Smooth muscle cell (in vitro differentiated cells): ENCODE measurements around the gene BTBD2. TPM values are rescaled to one million over a fixed set of nuclear protein-coding genes. Genes with fewer than 3 reads are reported as not detected.

Experiments
- DNase-seq: peaks from one replicate; lab custom pipeline; 2025; ENCODE audit not compliant: unreplicated experiment; lab: John Stamatoyannopoulos, UW
- H2AFZ ChIP-seq: fragments of 200-600 bp; sonication (generic); 2 replicates; pipeline ENCODE4 v1.6.0; 2016; ENCODE audit warnings: antibody characterized with exemption, low read depth, mild to moderate bottlenecking
- H3F3A ChIP-seq: fragments of 200-600 bp; sonication (generic); 2 replicates; pipeline ENCODE4 v1.6.0; 2017; ENCODE audit warnings: antibody characterized with exemption, low read depth
- H3K27ac ChIP-seq: fragments of 200-600 bp; sonication (generic); 2 replicates; pipeline ENCODE4 v1.5.1; 2016; ENCODE audit warnings: low read depth, mild to moderate bottlenecking
- H3K27me3 ChIP-seq: fragments of 200-600 bp; sonication (generic); 2 replicates; pipeline ENCODE4 v1.6.1; 2016; ENCODE audit warnings: low read depth, mild to moderate bottlenecking
- H3K36me3 ChIP-seq: fragments of 200-600 bp; sonication (generic); 2 replicates; pipeline ENCODE4 v1.5.1; 2016; ENCODE audit warnings: low read depth
- H3K4me1 ChIP-seq: fragments of 200-600 bp; sonication (generic); 2 replicates; pipeline ENCODE4 v1.5.1; 2016; ENCODE audit warnings: low read depth
- H3K4me2 ChIP-seq: fragments of 200-600 bp; sonication (generic); 2 replicates; pipeline ENCODE4 v1.6.0; 2016; ENCODE audit warnings: mild to moderate bottlenecking
- H3K4me3 ChIP-seq: fragments of 200-600 bp; sonication (generic); 2 replicates; pipeline ENCODE4 v1.5.1; 2016; ENCODE audit warnings: mild to moderate bottlenecking
- H3K79me2 ChIP-seq: fragments of 200-600 bp; sonication (generic); 2 replicates; pipeline ENCODE4 v1.6.0; 2016; ENCODE audit warnings: low read depth, mild to moderate bottlenecking
- H3K9ac ChIP-seq: fragments of 200-600 bp; sonication (generic); 2 replicates; pipeline ENCODE4 v1.6.0; 2016; ENCODE audit warnings: low read depth
- H3K9me3 ChIP-seq: fragments of 200-600 bp; sonication (generic); replicated peaks from 2 replicates; pipeline ENCODE4 v1.5.1; 2016; ENCODE audit warnings: low read depth
- H4K20me1 ChIP-seq: fragments of 200-600 bp; sonication (generic); 2 replicates; pipeline ENCODE4 v1.6.0; 2016; ENCODE audit warnings: low read depth
- WGBS: methylation state at CpG from one replicate; pipeline ENCODE4 v1.1.7; 2016; ENCODE audit warnings: low lambda C conversion rate; 5-methylcytosine and 5-hydroxymethylcytosine counted together
- polyA plus RNA-seq: library from polyadenylated mRNA; unstranded; fragments of >200 nt; fragmentation: Nextera tagmentation; extraction: Ambion mirVana; gene quantifications from 2 replicates; pipeline ENCODE4 v1.2.1, GENCODE V29; 2016
- total RNA-seq: library from RNA; depleted of rRNA; stranded (reverse); fragments of >200 nt; gene quantifications from 2 replicates; pipeline ENCODE4 v1.2.3, GENCODE V29; 2014
- TF ChIP-seq, protein P1 (sequence below): fragments of 200-600 bp; sonication (generic); IDR thresholded peaks from 2 replicates; pipeline ENCODE4 v1.5.1; 2017; ENCODE audit warnings: borderline replicate concordance, mild to moderate bottlenecking, antibody characterized with exemption; ENCODE audit not compliant: insufficient read depth, poor library complexity, severe bottlenecking

Gene BTBD2
- total and polyA plus RNA-seq, 2 experiments from 2014 or later = 37.8 to 63.2 TPM

DNA sequence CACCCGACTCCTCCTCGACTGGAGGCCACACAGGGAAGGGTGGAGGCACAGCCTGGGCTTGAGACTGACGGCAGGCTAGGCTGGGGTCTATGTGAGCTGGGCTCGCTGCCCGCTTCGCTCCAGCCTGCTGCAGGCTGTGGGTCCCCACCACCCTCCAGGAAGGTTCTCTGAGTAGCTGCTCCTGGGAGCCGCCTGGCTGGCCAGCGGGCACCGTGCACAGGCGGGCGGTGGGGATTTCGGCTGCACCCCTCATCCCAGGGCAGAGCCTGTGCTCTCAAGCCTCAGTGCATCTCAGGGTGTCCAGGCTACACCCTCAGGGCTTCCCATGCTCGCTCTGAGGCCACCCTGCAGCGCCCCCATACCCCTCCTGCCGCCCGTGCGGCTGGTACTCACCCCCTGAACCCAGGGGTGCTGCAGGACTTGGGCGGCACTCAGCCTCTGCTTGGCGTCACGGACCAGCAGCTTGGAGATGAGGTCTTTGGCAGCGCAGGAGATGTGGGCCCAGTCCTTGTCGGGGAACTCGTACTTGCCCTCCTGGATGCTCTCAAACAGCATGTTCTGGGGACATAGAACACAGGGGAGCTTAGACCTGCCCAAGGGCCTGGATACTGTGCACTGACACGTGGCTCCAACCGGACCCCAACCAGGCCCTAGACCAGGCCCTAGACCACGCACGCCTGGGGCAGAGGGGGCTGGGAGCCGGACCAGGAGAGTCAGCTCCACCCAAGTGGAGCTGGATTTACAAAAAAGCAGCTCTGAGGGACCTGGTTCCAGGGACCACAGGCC lies 25.3 kb upstream of the BTBD2 start:
- TF ChIP-seq, protein P1, sequence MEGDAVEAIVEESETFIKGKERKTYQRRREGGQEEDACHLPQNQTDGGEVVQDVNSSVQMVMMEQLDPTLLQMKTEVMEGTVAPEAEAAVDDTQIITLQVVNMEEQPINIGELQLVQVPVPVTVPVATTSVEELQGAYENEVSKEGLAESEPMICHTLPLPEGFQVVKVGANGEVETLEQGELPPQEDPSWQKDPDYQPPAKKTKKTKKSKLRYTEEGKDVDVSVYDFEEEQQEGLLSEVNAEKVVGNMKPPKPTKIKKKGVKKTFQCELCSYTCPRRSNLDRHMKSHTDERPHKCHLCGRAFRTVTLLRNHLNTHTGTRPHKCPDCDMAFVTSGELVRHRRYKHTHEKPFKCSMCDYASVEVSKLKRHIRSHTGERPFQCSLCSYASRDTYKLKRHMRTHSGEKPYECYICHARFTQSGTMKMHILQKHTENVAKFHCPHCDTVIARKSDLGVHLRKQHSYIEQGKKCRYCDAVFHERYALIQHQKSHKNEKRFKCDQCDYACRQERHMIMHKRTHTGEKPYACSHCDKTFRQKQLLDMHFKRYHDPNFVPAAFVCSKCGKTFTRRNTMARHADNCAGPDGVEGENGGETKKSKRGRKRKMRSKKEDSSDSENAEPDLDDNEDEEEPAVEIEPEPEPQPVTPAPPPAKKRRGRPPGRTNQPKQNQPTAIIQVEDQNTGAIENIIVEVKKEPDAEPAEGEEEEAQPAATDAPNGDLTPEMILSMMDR = no peak
- Histone ChIP-seq H3K27me3 (no peaks in the 10 kb centered on the region), H3K4me2 (no peak overlapping the region), H3K4me1 (peaks cover 16% of the 10 kb centered on the region), H3K27ac (peak overlapping the region; percentile 66), H3F3A (no peaks in the 10 kb centered on the region), H3K9me3 (no peaks in the 10 kb centered on the region), H3K36me3 (no peaks in the 10 kb centered on the region), H3K79me2 (no peaks in the 10 kb centered on the region), H3K9ac (no peak overlapping the region), H4K20me1 (peaks cover 40% of the 10 kb centered on the region), H2AFZ (no peak overlapping the region), H3K4me3 (no peak overlapping the region)
- DNase-seq = no peak
- WGBS = 92% methylated on average over 28 of the region's 28 CpGs

DNA sequence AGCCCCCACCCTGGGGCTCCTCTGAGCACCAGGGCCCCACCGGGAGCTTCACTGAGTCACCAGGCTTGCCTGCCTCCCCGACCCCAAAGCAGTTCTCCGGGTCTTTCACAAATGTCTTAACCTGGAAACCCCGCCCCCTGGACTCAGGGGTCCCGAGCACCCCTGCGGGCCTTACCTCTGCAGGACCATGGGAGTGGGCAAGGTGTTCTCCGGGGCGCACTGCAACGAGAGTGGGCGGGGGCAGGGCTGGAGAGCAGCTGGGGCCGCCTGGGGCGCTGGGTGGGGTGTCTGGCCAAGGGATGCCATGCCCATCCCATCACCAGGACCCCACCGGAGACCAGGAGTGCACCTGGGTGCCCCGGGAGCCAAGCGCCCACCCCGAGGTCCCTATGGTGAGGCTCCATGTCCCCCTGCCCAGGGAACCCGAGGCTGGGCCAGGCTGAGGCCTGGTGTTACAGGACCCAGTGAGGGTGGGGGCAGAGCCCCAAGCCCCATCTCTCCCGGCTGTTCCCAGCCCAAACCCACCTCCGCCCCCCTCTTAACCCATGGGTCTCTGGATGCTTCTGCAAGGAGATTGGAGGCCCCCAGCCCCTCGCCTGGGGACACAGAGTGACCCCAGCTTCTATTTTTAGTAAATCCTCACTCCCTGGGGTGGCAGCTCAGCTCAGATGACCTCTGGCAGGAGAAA lies 24.6 kb upstream of the BTBD2 start:
- no peaks in the 10 kb centered on the region for H3K9me3 ChIP-seq
- no peaks in the 10 kb centered on the region for H3K27me3 ChIP-seq
- H3K4me2 ChIP-seq = no peak overlapping the region
- DNase-seq = no peak
- no peaks in the 10 kb centered on the region for H3K79me2 ChIP-seq
- H3K36me3 ChIP-seq = no peaks in the 10 kb centered on the region
- no peak overlapping the region for H3K9ac ChIP-seq
- peaks cover 16% of the 10 kb centered on the region for H3K4me1 ChIP-seq
- H4K20me1 ChIP-seq = peaks cover 32% of the 10 kb centered on the region
- no peak overlapping the region for H2AFZ ChIP-seq
- WGBS = 96% methylated on average over 12 of the region's 20 CpGs
- TF ChIP-seq, protein P1 = no peak
- H3K4me3 ChIP-seq = no peak overlapping the region
- H3K27ac ChIP-seq = no peak overlapping the region
- no peaks in the 10 kb centered on the region for H3F3A ChIP-seq

DNA sequence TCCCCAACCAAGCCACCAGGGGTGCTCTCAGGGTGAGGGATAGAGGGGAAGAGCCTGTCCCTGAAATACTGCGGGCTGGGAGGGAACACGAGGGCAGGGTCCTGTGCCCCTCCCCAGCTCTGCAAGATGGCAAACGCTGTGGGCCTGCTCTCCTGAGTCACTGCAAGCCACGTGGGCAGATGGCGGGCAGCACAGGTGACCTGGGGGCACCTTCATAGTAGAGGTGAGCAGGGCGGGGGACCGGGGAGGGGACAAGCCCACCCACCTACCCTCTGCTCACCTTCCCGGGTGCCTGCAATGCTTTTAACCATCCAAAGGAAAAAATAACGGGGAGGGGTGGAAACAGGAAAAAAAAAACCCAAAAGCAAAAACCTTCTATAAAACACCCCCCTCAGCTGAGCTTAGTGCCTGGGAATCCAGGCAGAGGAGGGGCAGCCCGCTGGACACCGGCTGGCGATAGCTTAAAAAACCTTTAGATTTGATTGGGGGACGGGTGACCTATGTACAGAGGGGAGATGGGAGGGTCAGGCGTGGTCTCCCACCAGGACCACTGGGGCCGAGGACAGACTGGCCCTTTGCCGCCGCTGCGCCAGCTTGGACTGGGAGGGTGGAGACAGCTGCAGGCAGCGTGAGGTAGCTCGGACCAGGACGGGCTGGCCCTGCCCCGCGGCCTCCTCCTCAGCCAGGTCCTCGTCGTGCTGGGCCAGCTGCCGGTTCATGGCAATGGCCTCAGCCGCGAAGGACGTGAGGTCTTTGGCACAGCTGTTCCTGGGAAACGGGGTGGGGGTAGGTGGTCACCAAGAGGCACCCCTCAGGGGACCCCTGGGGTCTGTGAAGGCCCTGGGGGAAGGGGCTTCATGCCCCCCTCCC lies 23.8 kb upstream of the BTBD2 start:
- H4K20me1 ChIP-seq = peaks cover 25% of the 10 kb centered on the region
- H3K27ac ChIP-seq = no peak overlapping the region
- no peak overlapping the region for H2AFZ ChIP-seq
- no peak overlapping the region for H3K9ac ChIP-seq
- H3F3A ChIP-seq = no peaks in the 10 kb centered on the region
- H3K79me2 ChIP-seq = no peaks in the 10 kb centered on the region
- no peaks in the 10 kb centered on the region for H3K27me3 ChIP-seq
- H3K9me3 ChIP-seq = no peaks in the 10 kb centered on the region
- no peaks in the 10 kb centered on the region for H3K36me3 ChIP-seq
- WGBS = 97% methylated on average over 30 of the region's 30 CpGs
- H3K4me1 ChIP-seq = peaks cover 16% of the 10 kb centered on the region
- no peak overlapping the region for H3K4me2 ChIP-seq
- no peak for DNase-seq
- H3K4me3 ChIP-seq = no peak overlapping the region
- TF ChIP-seq, protein P1 = no peak
